Measurements from ENCODE around the gene LRRC28. TPM values are rescaled to one million over a fixed set of nuclear protein-coding genes. Genes with fewer than 3 reads are reported as not detected.

LRRC28 gene
- total RNA-seq, 2 experiments from 2014 or later, result 12.5 to 14.4 TPM

- ATAC-seq (ENCODE audit: poor library complexity), result no peak
- no peak overlapping the region for H3K27ac Mint-ChIP-seq
Observed at GRCh38 chr15:99209326-99209725, 42.0 kb upstream of the LRRC28 start.

GRCh38 chr15:99210334-99210733, 40.9 kb upstream of the LRRC28 start:
- H3K27me3 Mint-ChIP-seq, result peaks cover 8% of the 10 kb centered on the region
- H3K9me3 Mint-ChIP-seq, result no peaks in the 10 kb centered on the region
- no peak overlapping the region for H3K27ac Mint-ChIP-seq
- H3K36me3 Mint-ChIP-seq (ENCODE audit: low read depth), result no peaks in the 10 kb centered on the region
- H3K27me3 ChIP-seq (ENCODE audit: control insufficient read depth in 1 of 2, insufficient read depth in 2 of 2, low read length in 2 of 2), result no peaks in the 10 kb centered on the region
- ATAC-seq (ENCODE audit: poor library complexity) (no peak), DNase-seq (no peak)
- ChIA-PET POLR2A (no interaction called here), CTCF (no interaction called here)
- no peaks in the 10 kb centered on the region for H3K4me1 Mint-ChIP-seq (ENCODE audit: low read depth)
- TF ChIP-seq CTCF (IDR thresholded peaks at IDR 0.05), result no peak
- H3K4me3 Mint-ChIP-seq, result no peak overlapping the region
- intact Hi-C loops (cut with DNase I, micrococcal nuclease), result loop anchor here in 1 of 2 experiments (5.0 to 10.0 kb wide), 2 partner anchors 113 to 766 kb away; no protein-coding TSS in a partner anchor
- H3K9me3 ChIP-seq (ENCODE audit: control insufficient read depth in 1 of 2, insufficient read depth in 1 of 2, low read length in 2 of 2), result no peaks in the 10 kb centered on the region
- no peaks in the 10 kb centered on the region for H3K4me1 ChIP-seq (ENCODE audit: insufficient read depth, low read length)
- H3K36me3 ChIP-seq (ENCODE audit: insufficient read depth, low read length), result no peaks in the 10 kb centered on the region
- H3K27ac ChIP-seq (ENCODE audit: low read depth in 1 of 2, low read length in 2 of 2), result no peak overlapping the region
- no peak overlapping the region for H3K4me3 ChIP-seq (ENCODE audit: low read length)

More at GRCh38 chr15:99209326-99209725, 42.0 kb upstream of the LRRC28 start:
- intact Hi-C loops (cut with DNase I, micrococcal nuclease), result no loop called here
- Histone ChIP-seq H3K27me3 (ENCODE audit: control insufficient read depth in 1 of 2, insufficient read depth in 2 of 2, low read length in 2 of 2) (no peaks in the 10 kb centered on the region), H3K27ac (ENCODE audit: low read depth in 1 of 2, low read length in 2 of 2) (no peak overlapping the region), H3K4me3 (ENCODE audit: low read length) (no peak overlapping the region), H3K4me1 (ENCODE audit: insufficient read depth, low read length) (no peaks in the 10 kb centered on the region), H3K9me3 (ENCODE audit: control insufficient read depth in 1 of 2, insufficient read depth in 1 of 2, low read length in 2 of 2) (no peaks in the 10 kb centered on the region), H3K36me3 (ENCODE audit: insufficient read depth, low read length) (no peaks in the 10 kb centered on the region)
- ChIA-PET POLR2A (interaction anchor here (1.2 kb wide), 1 partner anchor 10 kb away, joined by 3 read pairs; no protein-coding TSS in a partner anchor), CTCF (no interaction called here)
- no peaks in the 10 kb centered on the region for H3K9me3 Mint-ChIP-seq
- no peak for DNase-seq
- TF ChIP-seq CTCF (IDR thresholded peaks at IDR 0.05), result no peak
- no peaks in the 10 kb centered on the region for H3K36me3 Mint-ChIP-seq (ENCODE audit: low read depth)
- no peak overlapping the region for H3K4me3 Mint-ChIP-seq
- H3K27me3 Mint-ChIP-seq, result peaks cover 8% of the 10 kb centered on the region
- H3K4me1 Mint-ChIP-seq (ENCODE audit: low read depth), result no peaks in the 10 kb centered on the region

- Mint-ChIP-seq H3K4me3 (no peak overlapping the region), H3K36me3 (ENCODE audit: low read depth) (no peaks in the 10 kb centered on the region), H3K9me3 (no peaks in the 10 kb centered on the region), H3K27me3 (no peaks in the 10 kb centered on the region), H3K4me1 (ENCODE audit: low read depth) (no peaks in the 10 kb centered on the region), H3K27ac (no peak overlapping the region)
- no peak for TF ChIP-seq CTCF (IDR thresholded peaks at IDR 0.05)
- H3K36me3 ChIP-seq (ENCODE audit: insufficient read depth, low read length), result no peaks in the 10 kb centered on the region
- DNase-seq (no peak), ATAC-seq (ENCODE audit: poor library complexity) (no peak)
- ChIA-PET POLR2A (no interaction called here), CTCF (no interaction called here)
- no peak overlapping the region for H3K4me3 ChIP-seq (ENCODE audit: low read length)
- no peaks in the 10 kb centered on the region for H3K9me3 ChIP-seq (ENCODE audit: control insufficient read depth in 1 of 2, insufficient read depth in 1 of 2, low read length in 2 of 2)
- no peak overlapping the region for H3K27ac ChIP-seq (ENCODE audit: low read depth in 1 of 2, low read length in 2 of 2)
- intact Hi-C loops (cut with DNase I, micrococcal nuclease), result loop anchor here in 1 of 2 experiments (5.0 to 10.0 kb wide), 2 partner anchors 115 to 767 kb away; no protein-coding TSS in a partner anchor
- no peaks in the 10 kb centered on the region for H3K27me3 ChIP-seq (ENCODE audit: control insufficient read depth in 1 of 2, insufficient read depth in 2 of 2, low read length in 2 of 2)
- no peaks in the 10 kb centered on the region for H3K4me1 ChIP-seq (ENCODE audit: insufficient read depth, low read length)
Observed at GRCh38 chr15:99211926-99212325, 39.4 kb upstream of the LRRC28 start.
